Erythroblast (primary cell): Measurements from ENCODE around the gene LSAMP.

ENCODE experiments used
- GATA1 ChIP-seq: IDR thresholded peaks from 2 replicates; pipeline ENCODE4 v1.6.1; 2011; ENCODE audit warnings: low read depth, mild to moderate bottlenecking, control low read depth, low read length, moderate library complexity
- POLR2A ChIP-seq: IDR thresholded peaks from 2 replicates; pipeline ENCODE4 v1.6.1; 2011; ENCODE audit warnings: mild to moderate bottlenecking, low read length

DNA sequence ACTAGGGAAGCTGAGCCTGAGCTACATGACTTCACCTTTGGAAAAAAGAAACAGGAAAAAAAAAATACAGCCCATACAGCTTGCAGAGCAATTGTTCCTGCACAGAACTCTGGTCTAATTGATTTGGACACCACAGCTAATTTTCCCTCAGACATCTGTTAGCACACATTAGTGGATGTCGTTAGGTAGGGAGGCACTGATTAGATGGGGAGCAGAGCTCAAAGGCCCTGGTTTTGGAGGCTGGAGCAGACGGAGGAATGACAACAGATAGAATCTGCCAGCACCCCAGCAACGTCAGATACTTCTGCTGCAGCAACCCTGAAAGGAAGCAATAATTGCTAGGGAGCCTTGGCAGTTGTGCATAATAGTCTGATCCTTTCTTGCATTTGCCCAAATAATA lies 398.9 kb downstream of the LSAMP start:
- TF ChIP-seq POLR2A (no peak), GATA1 (no peak)
